Hematopoietic multipotent progenitor cell treated with erythropoietin and hydrocortisone succinate and interleukin-3 and kit ligand, for 17 days (in vitro differentiated cells): ENCODE data around the gene ZNF831.

Source experiments
- DNase-seq: peaks from one replicate; pipeline ENCODE4 v3.0.0-alpha.2; 2015; ENCODE audit warnings: low spot score

Gene ZNF831

DNA sequence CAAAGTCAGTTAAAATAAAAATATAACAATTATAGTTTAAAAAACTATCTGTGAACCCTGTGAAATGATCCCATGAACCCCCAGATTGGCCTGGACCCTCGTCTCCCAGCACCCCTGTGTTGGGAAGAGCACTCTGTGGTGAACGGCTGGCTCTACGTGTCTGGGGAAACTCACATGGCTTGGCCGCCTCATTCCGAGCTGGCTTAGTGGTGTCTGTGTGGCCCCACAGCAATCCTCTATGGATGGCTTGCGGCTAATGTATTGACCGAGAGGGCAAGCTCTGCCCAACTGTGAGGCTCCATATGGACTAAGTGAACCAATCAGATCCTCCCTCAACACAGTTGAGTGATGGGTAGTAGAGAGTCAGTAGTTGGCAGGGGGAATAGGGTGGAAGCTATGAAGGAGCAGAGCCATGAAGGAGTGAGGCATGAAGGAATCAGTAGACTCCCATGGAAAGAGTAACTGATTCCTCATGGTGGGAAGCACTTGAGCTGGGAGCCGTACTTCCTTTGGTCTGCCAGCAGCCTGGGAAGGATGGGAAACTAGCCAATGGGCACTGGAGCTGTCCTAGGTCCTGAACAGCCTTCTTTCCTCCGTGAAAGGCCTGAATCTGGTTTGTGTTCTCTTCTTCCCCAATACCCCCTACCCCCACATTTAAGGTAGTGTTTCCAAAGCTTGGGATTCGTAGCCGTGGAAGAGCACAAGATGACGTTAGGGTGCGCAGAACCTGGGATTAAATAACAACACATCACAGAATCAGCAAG, 21.6 kb upstream of the ZNF831 start:
- no peak for DNase-seq

DNA sequence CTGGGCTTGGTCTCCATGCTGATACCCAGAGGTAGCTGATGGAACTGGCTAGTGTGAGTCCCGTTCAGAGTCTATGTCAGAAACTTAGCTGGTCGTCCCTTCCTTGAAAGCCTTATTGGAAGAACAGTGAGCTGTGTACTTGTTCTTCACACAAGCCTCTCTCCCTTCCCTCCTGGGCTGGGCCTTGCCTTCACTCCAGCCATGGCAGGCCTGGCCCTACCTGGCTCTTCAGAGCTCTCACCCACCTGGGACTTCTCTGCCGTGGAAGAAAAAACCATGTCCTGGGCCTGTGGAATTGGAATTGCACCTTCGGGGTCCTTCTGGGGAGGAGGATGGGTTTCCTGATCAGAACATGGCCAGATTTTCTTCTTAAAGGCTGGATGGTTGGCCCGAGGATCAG, 20.3 kb upstream of the ZNF831 start:
- DNase-seq, result no peak

DNA sequence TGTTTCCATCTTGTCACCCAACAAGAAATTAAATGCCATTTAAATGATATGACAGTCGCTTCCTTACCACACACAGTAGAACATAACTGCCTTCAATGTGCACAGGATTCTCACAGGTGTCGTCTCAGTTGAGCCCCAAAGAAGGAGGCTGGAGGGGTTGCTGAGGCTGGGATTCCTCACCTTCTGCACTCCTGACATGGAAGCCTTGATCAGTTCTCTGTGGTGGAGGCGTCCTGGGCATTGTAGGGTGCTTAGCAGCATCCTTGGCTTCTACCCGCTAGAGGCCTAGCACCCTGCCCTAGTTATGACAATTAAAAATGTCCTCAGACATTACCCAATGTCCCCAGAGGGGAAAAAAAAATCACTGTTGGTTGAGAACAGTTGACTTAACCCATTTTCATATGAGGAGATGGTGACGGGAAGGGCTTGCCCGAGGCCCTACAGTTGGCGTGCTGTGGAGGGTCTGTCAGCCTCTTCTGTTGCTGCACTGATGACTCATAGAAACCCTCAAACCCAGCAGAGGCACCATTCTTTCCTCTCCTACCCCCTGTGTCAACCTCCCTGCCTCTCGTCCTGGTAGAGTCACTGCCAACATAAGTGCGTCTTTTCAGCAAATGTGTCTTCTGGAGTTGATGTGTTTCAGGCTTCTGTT, 19.3 kb upstream of the ZNF831 start:
- DNase-seq, result no peak

DNA sequence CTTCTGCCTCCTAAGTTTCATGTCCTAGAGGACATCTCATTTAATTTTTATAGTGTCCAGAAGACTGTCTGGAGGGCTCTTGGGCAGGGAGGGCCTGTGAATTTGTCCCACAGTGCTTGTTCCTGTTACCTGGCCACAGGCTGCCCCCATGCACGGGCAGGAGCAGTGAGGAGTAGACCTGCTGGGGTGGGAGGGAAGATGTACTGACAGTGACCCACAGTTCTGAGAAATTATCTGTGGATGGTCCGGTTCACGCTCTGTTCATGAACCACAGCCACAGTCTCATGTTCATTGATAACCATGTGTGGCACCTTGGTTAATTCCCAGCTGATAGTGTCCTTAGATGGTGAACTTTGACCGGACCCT, 18.8 kb upstream of the ZNF831 start:
- no peak for DNase-seq

GRCh38 chr20:59145247-59145923, 18.2 kb upstream of the ZNF831 start:
- no peak for DNase-seq

DNA sequence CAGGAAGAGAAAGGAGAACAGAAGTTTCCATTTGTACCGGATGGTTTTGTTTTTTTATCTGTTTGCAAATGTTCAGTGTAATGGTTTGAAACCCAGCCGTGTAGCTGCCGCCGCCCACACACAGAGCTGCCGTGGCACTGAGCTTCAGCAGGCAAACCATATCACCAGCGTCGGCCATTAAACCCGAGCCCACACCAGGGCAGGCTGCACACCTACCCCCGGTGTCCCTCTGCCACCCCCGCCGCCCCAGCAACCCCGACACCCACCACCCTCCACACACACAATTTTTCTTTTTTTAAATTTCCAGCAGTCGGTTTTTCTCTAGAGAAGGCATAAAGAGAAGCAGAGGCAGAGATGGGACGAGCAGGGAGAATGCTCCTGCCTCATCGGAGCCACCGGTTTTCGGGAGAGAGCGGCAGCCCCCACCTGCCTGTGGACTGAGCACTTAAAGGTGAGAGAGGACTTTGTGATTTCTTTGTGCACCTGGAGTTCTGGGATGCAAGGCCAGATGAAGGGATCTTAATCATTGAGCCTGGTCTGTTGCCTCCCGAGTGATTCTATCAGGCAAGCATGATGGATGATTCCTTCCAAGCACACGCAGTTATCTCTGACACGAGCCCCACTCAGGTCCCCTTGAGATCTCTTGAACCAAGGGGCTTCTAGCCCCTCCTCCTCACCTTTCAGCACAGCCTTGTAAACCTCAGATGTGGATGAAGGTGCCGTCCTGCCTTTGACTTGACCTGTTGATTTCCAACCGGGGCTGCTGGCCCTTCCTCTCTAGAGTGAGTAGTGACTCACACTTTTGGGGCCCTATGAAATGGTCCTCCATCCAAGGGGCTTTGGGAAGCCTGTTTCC, 17.5 kb upstream of the ZNF831 start:
- no peak for DNase-seq

- DNase-seq, result no peak
Measured at GRCh38 chr20:59146780-59147565, 16.6 kb upstream of the ZNF831 start.

GRCh38 chr20:59147586-59147985, 16.0 kb upstream of the ZNF831 start:
- no peak for DNase-seq

DNA sequence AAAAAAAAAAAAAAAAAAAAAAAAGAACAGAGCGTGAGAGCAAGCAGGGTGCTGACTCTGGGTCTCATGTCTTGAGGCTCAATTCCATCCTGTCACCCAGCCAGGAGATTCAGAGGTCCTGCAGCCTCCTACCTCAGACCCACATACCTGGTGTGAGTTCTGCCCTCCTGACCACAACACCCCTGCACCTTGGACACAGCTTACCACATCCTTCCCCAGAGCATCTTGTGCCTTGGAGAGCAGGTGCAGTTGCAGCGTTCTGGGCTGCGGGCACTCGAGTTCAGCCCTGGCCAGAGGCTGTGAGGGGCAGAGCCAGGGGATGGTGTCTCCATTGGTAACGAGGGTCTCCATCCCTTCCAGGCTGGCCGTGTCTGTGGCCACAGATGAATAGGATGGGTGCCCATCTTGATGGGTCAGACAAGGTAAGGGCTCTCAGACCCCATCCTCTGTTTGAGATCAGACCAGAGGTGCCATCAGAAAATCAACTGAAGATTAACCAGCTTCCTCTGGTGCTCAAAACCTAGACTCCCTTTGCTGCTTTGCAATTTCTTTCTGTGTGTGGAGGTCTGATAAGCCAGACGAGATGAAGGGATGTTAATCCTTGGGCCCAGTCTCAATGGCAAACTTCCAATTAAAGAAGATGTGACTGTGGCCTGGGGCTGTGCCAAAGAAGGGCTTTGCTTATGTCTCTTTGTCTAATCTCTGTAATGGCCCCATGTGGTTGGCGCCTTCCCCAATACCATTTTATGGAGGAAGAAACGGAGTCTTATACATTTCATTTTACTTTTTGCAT, 14.7 kb upstream of the ZNF831 start:
- no peak for DNase-seq

GRCh38 chr20:59149678-59150504, 13.7 kb upstream of the ZNF831 start:
- DNase-seq, result no peak

- DNase-seq, result no peak
Measured at GRCh38 chr20:59150821-59151251, 12.8 kb upstream of the ZNF831 start.

DNA sequence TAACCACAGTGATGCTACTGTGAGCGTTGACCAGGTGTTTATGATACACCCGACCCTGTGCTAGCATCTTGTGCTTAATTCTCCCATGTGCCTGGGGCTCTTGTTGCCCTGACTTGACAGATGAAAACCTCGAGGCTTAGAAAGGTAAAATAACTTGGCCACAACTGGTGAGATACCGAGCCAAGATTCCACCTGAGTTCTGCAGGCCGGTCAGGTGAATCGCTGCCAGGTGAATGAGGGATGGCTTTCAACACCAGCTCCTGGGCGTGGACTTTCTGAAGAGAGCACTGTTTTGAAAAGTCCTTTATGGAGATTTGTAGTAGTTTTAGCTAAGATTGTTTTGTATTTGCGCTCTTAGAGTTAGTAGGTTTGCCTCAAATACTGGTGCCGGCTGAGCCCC, 12.2 kb upstream of the ZNF831 start:
- DNase-seq, result no peak

DNA sequence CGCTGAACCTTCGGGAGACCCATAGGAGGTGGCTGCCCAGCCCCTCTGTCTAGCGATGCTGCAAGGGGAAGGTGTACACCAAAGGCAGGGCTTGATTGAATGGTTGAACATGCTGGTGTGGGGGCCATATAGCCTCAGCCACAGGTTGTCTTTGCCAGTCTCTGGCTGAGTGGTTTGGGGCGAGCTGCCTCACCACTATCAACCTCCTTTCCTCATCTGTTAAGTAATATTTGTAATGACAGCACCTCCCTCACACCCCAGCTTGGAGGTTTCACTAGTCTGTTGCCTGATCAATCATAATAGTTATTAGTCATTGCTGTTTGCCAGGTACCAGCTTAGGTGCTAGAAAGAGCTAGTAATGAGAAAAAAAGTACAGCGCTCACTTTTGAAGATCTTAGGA, 11.8 kb upstream of the ZNF831 start:
- DNase-seq, result no peak

GRCh38 chr20:59152559-59153354, 10.9 kb upstream of the ZNF831 start:
- no peak for DNase-seq

GRCh38 chr20:59153355-59153681, 10.3 kb upstream of the ZNF831 start:
- no peak for DNase-seq

GRCh38 chr20:59153832-59154231, 9.8 kb upstream of the ZNF831 start:
- DNase-seq, result no peak

DNA sequence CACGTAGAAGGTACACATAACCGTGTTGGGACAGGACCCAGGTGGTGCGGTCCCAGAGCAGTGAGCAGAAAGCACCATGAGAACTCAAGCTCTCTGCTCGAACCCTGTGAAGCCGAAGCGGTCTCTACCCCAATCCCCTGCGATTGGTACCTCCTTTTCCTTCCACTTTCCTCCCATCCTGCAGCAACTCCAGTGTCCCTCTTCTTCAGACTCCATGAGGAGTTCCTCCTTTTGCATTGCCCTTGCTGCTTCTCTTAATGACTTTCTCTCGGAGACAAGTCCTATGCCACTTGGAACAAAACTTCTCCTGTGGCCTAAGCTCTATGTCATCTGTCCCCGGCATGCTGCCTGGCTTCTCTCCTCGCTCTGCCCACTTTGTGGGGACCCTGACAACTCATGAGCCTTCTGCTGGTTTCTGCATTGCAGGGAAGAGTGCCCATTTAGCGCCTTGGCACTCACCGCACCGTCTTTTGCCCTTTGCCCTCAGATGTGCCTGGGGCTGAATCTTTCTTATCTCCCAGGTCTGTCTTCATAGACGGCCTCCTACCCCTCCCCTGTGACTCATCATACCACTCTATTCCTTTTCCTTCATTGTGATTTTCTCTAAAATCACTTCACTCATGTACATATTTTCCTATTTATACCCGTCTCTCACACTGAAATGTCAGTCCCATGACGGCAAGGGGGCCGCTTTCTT, 9.2 kb upstream of the ZNF831 start:
- DNase-seq, result no peak

GRCh38 chr20:59157064-59157463, 6.6 kb upstream of the ZNF831 start:
- DNase-seq, result no peak

DNA sequence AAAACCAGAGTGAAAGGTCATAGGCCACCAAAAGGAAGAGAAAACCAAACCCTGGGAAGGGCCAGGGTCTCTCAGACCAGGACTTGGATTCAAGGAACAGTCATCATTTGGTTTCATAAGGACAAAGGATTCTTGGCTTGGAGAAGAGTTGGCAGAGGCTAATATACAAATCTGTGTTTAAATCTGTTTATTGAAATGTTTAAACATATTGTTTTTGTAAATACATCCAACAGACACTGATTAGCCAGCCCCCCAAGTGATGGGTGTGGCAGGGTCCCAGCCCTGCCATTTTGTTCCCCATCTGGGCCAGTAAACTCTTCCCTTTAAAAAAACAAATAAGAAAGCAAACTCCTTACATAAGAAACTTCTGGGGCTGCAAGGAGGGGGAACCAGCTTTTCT, 6.1 kb upstream of the ZNF831 start:
- no peak for DNase-seq
